ENCODE results near the gene HSPA12A. TPM values are rescaled to one million over a fixed set of nuclear protein-coding genes. Genes with fewer than 3 reads are reported as not detected.

HSPA12A gene
- polyA plus RNA-seq, 1 donor (not counting 4 experiments of a cell fraction or from before 2014, with no cell fraction given): 8.1 TPM

- H3K4me3 ChIP-seq (ENCODE audit: control insufficient read depth in 2 of 3, extremely low read depth in 1 of 3, insufficient read depth in 2 of 3, low read depth in 1 of 3, low read length in 3 of 3): no peak overlapping the region
- dilution Hi-C loops (cut with MboI; ENCODE audit: extremely low pct_ligation_motif_present, low sequenced_read_pairs): no loop called here
- H3K4me2 ChIP-seq (ENCODE audit: control insufficient read depth, extremely low read depth, insufficient read depth, low read depth, low read length): no peak overlapping the region
- no peaks in the 10 kb centered on the region for H3K9me1 ChIP-seq (ENCODE audit: control insufficient read depth, extremely low read depth, insufficient read depth, low read length)
- peaks cover 3% of the 10 kb centered on the region for H3K27me3 ChIP-seq (ENCODE audit: control insufficient read depth, extremely low read depth, insufficient read depth, low read length)
- no peaks in the 10 kb centered on the region for H3K9me3 ChIP-seq (ENCODE audit: control insufficient read depth, low read depth, low read length)
- DNase-seq (ENCODE audit: low read depth, low spot score) (no peak), FAIRE-seq (no peak)
- H3K27ac ChIP-seq (ENCODE audit: control insufficient read depth, insufficient read depth, low read length): no peak overlapping the region
- H3K36me3 ChIP-seq (ENCODE audit: control insufficient read depth in 2 of 2, extremely low read depth in 1 of 2, insufficient read depth in 2 of 2, low read length in 2 of 2): no peaks in the 10 kb centered on the region
- no peak overlapping the region for H3K9ac ChIP-seq (ENCODE audit: control insufficient read depth, extremely low read depth, insufficient read depth, low read length)
- TF ChIP-seq, protein P1, sequence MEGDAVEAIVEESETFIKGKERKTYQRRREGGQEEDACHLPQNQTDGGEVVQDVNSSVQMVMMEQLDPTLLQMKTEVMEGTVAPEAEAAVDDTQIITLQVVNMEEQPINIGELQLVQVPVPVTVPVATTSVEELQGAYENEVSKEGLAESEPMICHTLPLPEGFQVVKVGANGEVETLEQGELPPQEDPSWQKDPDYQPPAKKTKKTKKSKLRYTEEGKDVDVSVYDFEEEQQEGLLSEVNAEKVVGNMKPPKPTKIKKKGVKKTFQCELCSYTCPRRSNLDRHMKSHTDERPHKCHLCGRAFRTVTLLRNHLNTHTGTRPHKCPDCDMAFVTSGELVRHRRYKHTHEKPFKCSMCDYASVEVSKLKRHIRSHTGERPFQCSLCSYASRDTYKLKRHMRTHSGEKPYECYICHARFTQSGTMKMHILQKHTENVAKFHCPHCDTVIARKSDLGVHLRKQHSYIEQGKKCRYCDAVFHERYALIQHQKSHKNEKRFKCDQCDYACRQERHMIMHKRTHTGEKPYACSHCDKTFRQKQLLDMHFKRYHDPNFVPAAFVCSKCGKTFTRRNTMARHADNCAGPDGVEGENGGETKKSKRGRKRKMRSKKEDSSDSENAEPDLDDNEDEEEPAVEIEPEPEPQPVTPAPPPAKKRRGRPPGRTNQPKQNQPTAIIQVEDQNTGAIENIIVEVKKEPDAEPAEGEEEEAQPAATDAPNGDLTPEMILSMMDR (optimal IDR thresholded peaks at IDR 0.05 in 1 of 3, IDR thresholded peaks at IDR 0.05 in 1 of 3, conservative IDR thresholded peaks at IDR 0.05 in 1 of 3; ENCODE audit: extremely low read depth in 1 of 3, insufficient read depth in 2 of 3, low read length in 3 of 3): no peak
- TF ChIP-seq EZH2 (IDR thresholded peaks at IDR 0.05; ENCODE audit: low read length): no peak
- no peaks in the 10 kb centered on the region for H3K79me2 ChIP-seq (ENCODE audit: control insufficient read depth, insufficient read depth, low read length)
- H3K4me1 ChIP-seq (ENCODE audit: control insufficient read depth, extremely low read depth, insufficient read depth, low read length): no peaks in the 10 kb centered on the region
- no peaks in the 10 kb centered on the region for H4K20me1 ChIP-seq (ENCODE audit: control insufficient read depth, extremely low read depth, insufficient read depth, low read length)
- no peak overlapping the region for H2AFZ ChIP-seq (ENCODE audit: control insufficient read depth, low read length)
Observed at GRCh38 chr10:116783011-116783655, 40.8 kb upstream of the HSPA12A start.

GRCh38 chr10:116781370-116781884, 39.1 kb upstream of the HSPA12A start:
- H2AFZ ChIP-seq (ENCODE audit: control insufficient read depth, low read length): no peak overlapping the region
- H3K9me3 ChIP-seq (ENCODE audit: control insufficient read depth, low read depth, low read length): no peaks in the 10 kb centered on the region
- no peaks in the 10 kb centered on the region for H3K9me1 ChIP-seq (ENCODE audit: control insufficient read depth, extremely low read depth, insufficient read depth, low read length)
- no peak overlapping the region for H3K4me3 ChIP-seq (ENCODE audit: control insufficient read depth in 2 of 3, extremely low read depth in 1 of 3, insufficient read depth in 2 of 3, low read depth in 1 of 3, low read length in 3 of 3)
- no peak for FAIRE-seq
- no peaks in the 10 kb centered on the region for H3K4me1 ChIP-seq (ENCODE audit: control insufficient read depth, extremely low read depth, insufficient read depth, low read length)
- no peak overlapping the region for H3K27ac ChIP-seq (ENCODE audit: control insufficient read depth, insufficient read depth, low read length)
- peaks cover 3% of the 10 kb centered on the region for H3K27me3 ChIP-seq (ENCODE audit: control insufficient read depth, extremely low read depth, insufficient read depth, low read length)
- H3K4me2 ChIP-seq (ENCODE audit: control insufficient read depth, extremely low read depth, insufficient read depth, low read depth, low read length): no peak overlapping the region
- no peaks in the 10 kb centered on the region for H4K20me1 ChIP-seq (ENCODE audit: control insufficient read depth, extremely low read depth, insufficient read depth, low read length)
- no peak for TF ChIP-seq EZH2 (IDR thresholded peaks at IDR 0.05; ENCODE audit: low read length)
- TF ChIP-seq, protein P1 (optimal IDR thresholded peaks at IDR 0.05 in 1 of 3, IDR thresholded peaks at IDR 0.05 in 1 of 3, conservative IDR thresholded peaks at IDR 0.05 in 1 of 3; ENCODE audit: extremely low read depth in 1 of 3, insufficient read depth in 2 of 3, low read length in 3 of 3): no peak
- no peaks in the 10 kb centered on the region for H3K79me2 ChIP-seq (ENCODE audit: control insufficient read depth, insufficient read depth, low read length)
- no peaks in the 10 kb centered on the region for H3K36me3 ChIP-seq (ENCODE audit: control insufficient read depth in 2 of 2, extremely low read depth in 1 of 2, insufficient read depth in 2 of 2, low read length in 2 of 2)
- dilution Hi-C loops (cut with MboI; ENCODE audit: extremely low pct_ligation_motif_present, low sequenced_read_pairs): no loop called here
- H3K9ac ChIP-seq (ENCODE audit: control insufficient read depth, extremely low read depth, insufficient read depth, low read length): no peak overlapping the region
- no peak for DNase-seq (ENCODE audit: low read depth, low spot score)

All from keratinocyte (primary cell).